Measurements from ENCODE around the gene LIAS. TPM values are rescaled to one million over a fixed set of nuclear protein-coding genes. Genes with fewer than 3 reads are reported as not detected.
"Not testable (repeated sequence)": the region's sequence is repeated elsewhere in the genome, so short reads cannot be mapped to it uniquely, and the experiment has no call there.

The LIAS gene
- total RNA-seq, 1 donor from 2014 or later: 9.4 TPM

DNA sequence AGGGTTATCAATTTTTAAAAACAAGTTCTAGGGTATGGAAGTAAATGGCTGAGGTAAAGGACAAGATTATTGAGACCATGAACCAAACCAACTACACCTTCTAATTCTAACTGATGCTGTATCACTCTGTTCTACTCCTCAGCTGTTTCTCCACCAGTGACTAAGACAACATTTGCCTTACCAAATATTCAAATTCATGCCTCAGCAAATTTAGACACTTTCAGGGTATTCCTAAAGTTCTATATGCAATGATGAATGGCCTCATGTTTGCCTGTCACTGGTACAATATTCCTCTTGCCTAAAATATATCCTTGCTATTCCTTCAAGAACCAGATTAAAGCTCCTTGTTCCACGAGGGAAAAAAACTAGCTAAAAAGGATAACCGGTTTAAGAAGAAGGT lies 5.1 kb upstream of the LIAS start:
- H3K9me3 Mint-ChIP-seq (ENCODE audit: unreplicated experiment): peaks cover 8% of the 10 kb centered on the region
- no peak overlapping the region for H3K4me3 Mint-ChIP-seq (ENCODE audit: unreplicated experiment)
- peaks cover 9% of the 10 kb centered on the region for H3K27me3 Mint-ChIP-seq (ENCODE audit: unreplicated experiment)
- DNase-seq: no peak
- TF ChIP-seq, protein P1, sequence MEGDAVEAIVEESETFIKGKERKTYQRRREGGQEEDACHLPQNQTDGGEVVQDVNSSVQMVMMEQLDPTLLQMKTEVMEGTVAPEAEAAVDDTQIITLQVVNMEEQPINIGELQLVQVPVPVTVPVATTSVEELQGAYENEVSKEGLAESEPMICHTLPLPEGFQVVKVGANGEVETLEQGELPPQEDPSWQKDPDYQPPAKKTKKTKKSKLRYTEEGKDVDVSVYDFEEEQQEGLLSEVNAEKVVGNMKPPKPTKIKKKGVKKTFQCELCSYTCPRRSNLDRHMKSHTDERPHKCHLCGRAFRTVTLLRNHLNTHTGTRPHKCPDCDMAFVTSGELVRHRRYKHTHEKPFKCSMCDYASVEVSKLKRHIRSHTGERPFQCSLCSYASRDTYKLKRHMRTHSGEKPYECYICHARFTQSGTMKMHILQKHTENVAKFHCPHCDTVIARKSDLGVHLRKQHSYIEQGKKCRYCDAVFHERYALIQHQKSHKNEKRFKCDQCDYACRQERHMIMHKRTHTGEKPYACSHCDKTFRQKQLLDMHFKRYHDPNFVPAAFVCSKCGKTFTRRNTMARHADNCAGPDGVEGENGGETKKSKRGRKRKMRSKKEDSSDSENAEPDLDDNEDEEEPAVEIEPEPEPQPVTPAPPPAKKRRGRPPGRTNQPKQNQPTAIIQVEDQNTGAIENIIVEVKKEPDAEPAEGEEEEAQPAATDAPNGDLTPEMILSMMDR (IDR thresholded peaks at IDR 0.05; ENCODE audit: partially characterized antibody, unreplicated experiment): no peak
- no peak overlapping the region for H3K27ac Mint-ChIP-seq (ENCODE audit: unreplicated experiment)
- H3K36me3 Mint-ChIP-seq (ENCODE audit: unreplicated experiment): peaks cover 6% of the 10 kb centered on the region
- H3K4me1 Mint-ChIP-seq (ENCODE audit: low read depth, unreplicated experiment): peaks cover 9% of the 10 kb centered on the region

DNA sequence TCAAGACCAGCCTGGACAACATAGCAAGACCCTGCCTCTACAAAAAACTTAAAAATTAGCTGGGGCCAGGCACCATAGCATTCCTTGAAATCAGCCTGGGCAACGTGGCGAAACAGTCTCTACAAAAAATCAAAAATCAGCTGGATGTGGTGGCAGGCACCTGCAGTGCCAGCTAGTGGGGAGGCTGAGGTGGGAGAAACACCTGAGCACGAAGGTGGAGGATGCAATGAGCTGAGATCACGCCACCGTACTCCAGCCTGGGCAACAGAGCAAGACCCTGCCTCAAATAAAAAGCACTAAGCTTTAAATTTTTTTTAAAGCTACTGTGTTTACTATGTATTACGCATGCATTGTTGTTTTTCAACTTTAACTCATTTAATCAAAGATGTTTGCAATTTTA lies 3.4 kb upstream of the LIAS start:
- peaks cover 6% of the 10 kb centered on the region for H3K36me3 Mint-ChIP-seq (ENCODE audit: unreplicated experiment)
- no peak for DNase-seq
- H3K9me3 Mint-ChIP-seq (ENCODE audit: unreplicated experiment): peaks cover 10% of the 10 kb centered on the region

DNA sequence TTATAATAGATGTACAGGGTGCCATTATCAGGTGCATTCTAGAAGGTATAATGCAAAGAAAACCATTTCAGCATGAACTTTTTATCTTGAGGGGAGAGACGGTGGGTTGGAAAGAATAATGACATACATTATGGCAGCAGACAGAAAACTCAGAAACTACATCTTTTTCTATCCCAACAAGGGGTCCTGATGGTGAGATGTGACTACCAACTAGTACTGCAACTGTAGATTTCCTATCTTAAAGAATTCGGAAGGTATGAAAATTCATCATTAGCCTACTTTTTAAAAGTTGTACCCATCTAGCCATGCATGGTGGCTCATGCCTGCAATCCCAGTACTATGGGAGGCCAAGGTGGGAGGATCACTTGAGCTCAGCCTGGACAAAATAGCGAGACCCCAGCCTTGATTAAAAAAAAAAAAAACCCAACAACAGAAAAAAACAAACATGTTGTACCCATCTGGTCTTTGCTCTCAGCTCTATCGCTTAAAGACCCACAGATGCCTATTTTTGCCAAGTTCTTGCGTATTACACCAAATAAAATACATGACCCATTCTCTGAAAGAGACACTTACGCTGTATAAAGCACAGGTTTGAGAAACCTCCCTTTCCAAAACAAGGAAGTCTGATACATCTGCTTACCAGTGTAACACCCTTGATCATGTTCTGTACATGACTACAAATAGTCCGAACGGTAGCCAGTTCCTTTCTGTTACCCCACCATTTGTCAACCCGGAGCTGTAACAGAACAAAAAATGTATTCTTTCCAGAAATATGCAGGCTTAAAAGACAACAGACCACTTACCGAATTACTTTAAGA lies 1.7 kb upstream of the LIAS start:
- Mint-ChIP-seq H3K4me3 (ENCODE audit: unreplicated experiment) (peak overlapping the region; percentile 99), H3K36me3 (ENCODE audit: unreplicated experiment) (peaks cover 2% of the 10 kb centered on the region), H3K4me1 (ENCODE audit: low read depth, unreplicated experiment) (peaks cover 11% of the 10 kb centered on the region), H3K27me3 (ENCODE audit: unreplicated experiment) (peaks cover 10% of the 10 kb centered on the region), H3K9me3 (ENCODE audit: unreplicated experiment) (peaks cover 10% of the 10 kb centered on the region), H3K27ac (ENCODE audit: unreplicated experiment) (peak overlapping the region; percentile 100)
- no peak for DNase-seq
- TF ChIP-seq, protein P1 (IDR thresholded peaks at IDR 0.05; ENCODE audit: partially characterized antibody, unreplicated experiment): no peak

More for the DNA sequence above, 3.4 kb upstream of the LIAS start:
- Mint-ChIP-seq H3K4me1 (ENCODE audit: low read depth, unreplicated experiment) (peaks cover 11% of the 10 kb centered on the region), H3K27ac (ENCODE audit: unreplicated experiment) (no peak overlapping the region), H3K4me3 (ENCODE audit: unreplicated experiment) (no peak overlapping the region), H3K27me3 (ENCODE audit: unreplicated experiment) (peaks cover 10% of the 10 kb centered on the region)
- TF ChIP-seq, protein P1 (IDR thresholded peaks at IDR 0.05; ENCODE audit: partially characterized antibody, unreplicated experiment): no peak

DNA sequence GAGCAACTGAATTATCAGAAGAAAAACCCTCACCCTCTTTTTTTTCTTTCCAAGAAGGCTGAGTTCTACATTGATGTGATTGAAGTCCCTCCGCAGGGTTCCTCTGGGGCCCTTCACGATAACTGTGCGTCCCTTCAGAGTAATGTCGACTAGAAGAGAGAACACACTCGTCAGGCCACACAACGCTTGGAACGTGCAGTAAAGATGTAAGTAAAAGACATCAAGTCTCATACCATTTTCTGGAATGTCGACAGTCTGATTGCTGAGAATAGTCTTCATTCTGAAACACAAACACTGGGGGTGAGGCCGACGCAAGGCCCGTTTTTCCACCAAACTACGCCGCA lies 723 bp upstream of the LIAS start:
- peak overlapping the region; percentile 100 for H3K27ac Mint-ChIP-seq (ENCODE audit: unreplicated experiment)
- peaks cover 11% of the 10 kb centered on the region for H3K4me1 Mint-ChIP-seq (ENCODE audit: low read depth, unreplicated experiment)
- not testable (repeated sequence) for H3K36me3 Mint-ChIP-seq (ENCODE audit: unreplicated experiment); H3K27me3 Mint-ChIP-seq (ENCODE audit: unreplicated experiment); DNase-seq; H3K9me3 Mint-ChIP-seq (ENCODE audit: unreplicated experiment)
- H3K4me3 Mint-ChIP-seq (ENCODE audit: unreplicated experiment): peak overlapping the region; percentile 99

DNA sequence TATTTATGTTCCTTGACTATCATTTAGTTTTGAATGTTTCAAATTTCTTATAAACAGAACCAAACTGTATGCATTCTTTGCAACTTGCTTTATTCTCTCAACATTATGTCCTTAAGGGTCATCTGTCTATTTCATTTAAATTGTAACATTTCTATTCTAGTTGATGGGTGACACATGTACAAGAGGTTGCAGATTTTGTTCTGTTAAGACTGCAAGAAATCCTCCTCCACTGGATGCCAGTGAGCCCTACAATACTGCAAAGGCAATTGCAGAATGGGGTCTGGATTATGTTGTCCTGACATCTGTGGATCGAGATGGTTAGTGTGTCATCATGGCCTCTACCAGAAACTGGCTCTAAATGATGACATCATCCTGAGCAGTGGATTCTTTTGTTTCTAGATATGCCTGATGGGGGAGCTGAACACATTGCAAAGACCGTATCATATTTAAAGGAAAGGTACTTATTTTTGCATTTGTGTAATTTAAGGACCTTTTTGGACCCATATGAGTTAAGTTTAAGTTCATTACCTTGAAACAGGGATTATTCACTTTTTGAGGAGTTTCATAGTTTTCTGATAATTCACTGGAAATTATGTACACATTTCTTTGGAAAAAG lies 6.1 kb downstream of the LIAS start:
- peaks cover under 1% of the 10 kb centered on the region for H3K4me1 Mint-ChIP-seq (ENCODE audit: low read depth, unreplicated experiment)
- H3K4me3 Mint-ChIP-seq (ENCODE audit: unreplicated experiment): no peak overlapping the region
- no peaks in the 10 kb centered on the region for H3K36me3 Mint-ChIP-seq (ENCODE audit: unreplicated experiment)
- DNase-seq: no peak
- H3K9me3 Mint-ChIP-seq (ENCODE audit: unreplicated experiment): no peaks in the 10 kb centered on the region
- H3K27me3 Mint-ChIP-seq (ENCODE audit: unreplicated experiment): peaks cover 2% of the 10 kb centered on the region
- TF ChIP-seq, protein P1 (IDR thresholded peaks at IDR 0.05; ENCODE audit: partially characterized antibody, unreplicated experiment): no peak
- H3K27ac Mint-ChIP-seq (ENCODE audit: unreplicated experiment): peak overlapping the region; percentile 86
